Glutamatergic neuron (in vitro differentiated cells): ENCODE measurements around the gene CKS2. TPM values are rescaled to one million over a fixed set of nuclear protein-coding genes. Genes with fewer than 3 reads are reported as not detected.

Experiments
- DNase-seq: peaks from one replicate; pipeline ENCODE4 v3.0.0; 2022
- H3K27ac Mint-ChIP-seq: one replicate; pipeline ENCODE4 v1.8.0; 2020; ENCODE audit warnings: mild to moderate bottlenecking, mixed read lengths, inconsistent platforms; ENCODE audit not compliant: unreplicated experiment
- H3K27me3 Mint-ChIP-seq: one replicate; pipeline ENCODE4 v1.8.0; 2020; ENCODE audit warnings: mild to moderate bottlenecking, moderate library complexity, mixed read lengths, inconsistent platforms; ENCODE audit not compliant: unreplicated experiment
- H3K36me3 Mint-ChIP-seq: one replicate; pipeline ENCODE4 v1.8.0; 2020; ENCODE audit warnings: mild to moderate bottlenecking, mixed read lengths, inconsistent platforms; ENCODE audit not compliant: unreplicated experiment
- H3K4me1 Mint-ChIP-seq: one replicate; pipeline ENCODE4 v1.8.0; 2020; ENCODE audit warnings: mild to moderate bottlenecking, low read depth, mixed read lengths, inconsistent platforms; ENCODE audit not compliant: unreplicated experiment
- H3K4me3 Mint-ChIP-seq: one replicate; pipeline ENCODE4 v1.8.0; 2020; ENCODE audit warnings: mild to moderate bottlenecking, mixed read lengths, inconsistent platforms; ENCODE audit not compliant: unreplicated experiment
- H3K9me3 Mint-ChIP-seq: one replicate; pipeline ENCODE4 v1.8.0; 2020; ENCODE audit warnings: mild to moderate bottlenecking, moderate library complexity, mixed read lengths, inconsistent platforms; ENCODE audit not compliant: unreplicated experiment
- CTCF ChIP-seq: fragments of 200-600 bp; sonication (generic); IDR thresholded peaks from one replicate; pipeline ENCODE4 v1.5.0; 2021; ENCODE audit not compliant: partially characterized antibody, unreplicated experiment
- total RNA-seq: library from RNA; stranded (reverse); fragmentation: NEBNext Ultra II Directional; extraction: Animal tissue kit (Norgen Biotek cat#: 25700); gene quantifications from one replicate; pipeline ENCODE4 v1.2.1, GENCODE V29; 2021; ENCODE audit not compliant: unreplicated experiment

CKS2 gene
- total RNA-seq, 1 donor from 2014 or later = 48.7 TPM

DNA sequence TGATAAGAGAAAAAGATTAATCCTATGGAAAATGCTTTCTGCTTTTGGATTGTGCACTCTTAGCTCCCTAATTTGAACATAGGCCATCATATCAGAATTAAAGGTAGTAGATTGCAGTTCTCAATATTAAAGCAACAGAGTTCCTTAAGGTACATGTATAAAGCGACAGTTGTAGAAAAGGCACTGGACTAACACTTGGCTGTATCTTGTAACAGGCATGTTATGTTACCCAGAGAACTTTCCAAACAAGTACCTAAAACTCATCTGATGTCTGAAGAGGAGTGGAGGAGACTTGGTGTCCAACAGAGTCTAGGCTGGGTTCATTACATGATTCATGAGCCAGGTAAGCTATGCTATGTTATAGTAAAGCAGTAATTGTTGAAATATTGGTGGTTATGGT lies 4.0 kb downstream of the CKS2 start:
- peaks cover 19% of the 10 kb centered on the region for H3K9me3 Mint-ChIP-seq
- peaks cover 10% of the 10 kb centered on the region for H3K27me3 Mint-ChIP-seq

DNA sequence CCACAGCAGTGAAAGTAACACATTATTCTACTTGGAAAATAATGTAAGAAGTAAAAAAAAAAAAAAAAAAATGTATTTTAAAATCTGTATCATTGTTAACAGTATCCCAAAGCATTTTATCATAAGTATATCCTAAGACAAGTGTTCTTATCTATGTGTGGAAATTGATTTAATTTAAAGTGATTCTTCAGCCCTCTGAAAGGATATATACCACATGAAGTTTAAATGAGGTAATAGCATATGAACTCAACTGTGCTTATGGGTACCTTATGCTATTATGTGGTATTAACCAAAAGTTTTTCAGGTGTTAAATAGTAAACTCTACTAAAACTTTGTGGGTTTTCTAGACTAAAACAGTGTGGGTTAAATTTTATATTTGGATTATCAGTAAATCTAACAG lies 4.5 kb downstream of the CKS2 start:
- Mint-ChIP-seq H3K4me3 (no peak overlapping the region), H3K4me1 (peaks cover 20% of the 10 kb centered on the region), H3K27me3 (peaks cover 10% of the 10 kb centered on the region), H3K9me3 (peaks cover 18% of the 10 kb centered on the region), H3K27ac (no peak overlapping the region), H3K36me3 (no peaks in the 10 kb centered on the region)
- no peak for TF ChIP-seq CTCF
- no peak for DNase-seq

More for the DNA sequence above, 4.0 kb downstream of the CKS2 start:
- H3K36me3 Mint-ChIP-seq = no peaks in the 10 kb centered on the region
- no peak for DNase-seq
- TF ChIP-seq CTCF = no peak
- H3K27ac Mint-ChIP-seq = peak overlapping the region; percentile 89
- H3K4me1 Mint-ChIP-seq = peaks cover 20% of the 10 kb centered on the region
- peak overlapping the region; percentile 96 for H3K4me3 Mint-ChIP-seq

GRCh38 chr9:89317282-89317681 lies 6.3 kb downstream of the CKS2 start:
- peak overlapping the region; percentile 82 for H3K27ac Mint-ChIP-seq
- H3K4me3 Mint-ChIP-seq = peak overlapping the region; percentile 83
- H3K4me1 Mint-ChIP-seq = peaks cover 23% of the 10 kb centered on the region
- DNase-seq = no peak
- no peak for TF ChIP-seq CTCF
- peaks cover 12% of the 10 kb centered on the region for H3K9me3 Mint-ChIP-seq
- no peaks in the 10 kb centered on the region for H3K27me3 Mint-ChIP-seq
- no peaks in the 10 kb centered on the region for H3K36me3 Mint-ChIP-seq

DNA sequence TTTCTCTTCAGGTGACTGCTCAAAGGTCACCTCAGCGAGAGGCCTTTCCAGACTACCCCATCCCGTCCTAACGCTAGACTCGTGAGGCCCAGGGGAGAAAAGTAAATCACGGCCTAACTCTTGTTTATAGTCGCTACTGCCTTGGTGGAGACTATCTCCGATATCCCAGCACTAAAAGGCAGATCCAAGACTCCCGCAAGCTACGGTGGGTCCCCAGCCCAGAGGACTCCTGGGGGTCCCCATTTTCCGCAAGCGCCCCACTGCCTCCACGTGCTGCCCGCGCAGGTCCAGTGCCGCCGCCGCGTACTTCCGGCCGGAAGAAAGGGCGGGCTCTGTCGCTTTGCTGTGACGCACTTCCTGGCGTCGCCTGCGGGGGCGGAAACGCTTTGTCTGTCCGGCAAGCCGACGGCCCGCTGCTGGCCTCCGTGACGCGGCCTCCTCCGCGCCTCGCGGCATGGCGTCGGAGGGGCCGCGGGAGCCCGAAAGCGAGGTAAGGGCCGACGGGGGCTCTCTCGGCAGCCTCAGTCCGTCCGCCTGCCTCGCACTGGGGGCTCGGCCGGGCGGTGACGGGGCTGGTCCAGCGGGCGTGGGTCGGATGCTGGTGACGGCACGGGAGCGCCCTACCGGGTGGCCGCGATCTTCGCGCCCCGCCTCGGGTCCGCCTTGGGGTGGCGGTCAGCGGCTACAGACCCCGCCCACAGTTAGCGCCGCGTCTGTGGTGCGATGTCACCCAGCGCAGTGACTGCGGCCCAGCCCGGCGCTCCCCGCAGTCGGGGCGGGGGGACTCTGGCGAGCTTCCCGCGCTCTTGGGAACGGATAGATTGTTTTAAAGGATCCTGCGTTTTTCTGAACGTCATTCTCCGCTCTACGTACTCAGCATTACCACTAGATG lies 7.4 kb downstream of the CKS2 start, which contains the start of gene SECISBP2:
Gene SECISBP2 (plus strand): TSS at position 378 of the 892 bp plus-strand sequence. CDS start 77 bp downstream, at position 455.
- Mint-ChIP-seq H3K4me3 (peak within 1 kb of the TSS; percentile 92), H3K27me3 (peaks cover 2% of the 10 kb centered on the region), H3K9me3 (peaks cover 11% of the 10 kb centered on the region), H3K4me1 (peaks cover 25% of the 10 kb centered on the region), H3K27ac (peak within 1 kb of the TSS; percentile 90), H3K36me3 (no peaks in the 10 kb centered on the region)
- peak; percentile 95 for DNase-seq
- peak; percentile 75 for TF ChIP-seq CTCF
